Measurements from ENCODE around the gene OTULIN.

Gene OTULIN

GRCh38 chr5:14745188-14745563 is 80.7 kb downstream of the OTULIN start:
- no peak for DNase-seq

- DNase-seq, result no peak
Observed at GRCh38 chr5:14745753-14746152, 81.2 kb downstream of the OTULIN start.

- DNase-seq, result no peak
Observed at GRCh38 chr5:14748180-14748900, 83.8 kb downstream of the OTULIN start.
